Measurements from ENCODE around the gene PTPRT.

Gene PTPRT

GRCh38 chr20:42792052-42792451 lies 397.7 kb downstream of the PTPRT start:
- H3K4me3 ChIP-seq, result no peak overlapping the region
- H3K9ac ChIP-seq (ENCODE audit: insufficient read length), result no peak overlapping the region
- DNase-seq (ENCODE audit: low read depth, low spot score), result no peak
- no peak for TF ChIP-seq EZH2 (IDR thresholded peaks at IDR 0.05)
- TF ChIP-seq POLR2AphosphoS5 (IDR thresholded peaks at IDR 0.05; ENCODE audit: borderline replicate concordance, low read depth, low read length), result no peak
- TF ChIP-seq FOXP2 (optimal IDR thresholded peaks at IDR 0.05; ENCODE audit: control extremely low read depth, extremely low read length, insufficient read depth), result no peak
- no peak overlapping the region for H3K27ac ChIP-seq
- no peaks in the 10 kb centered on the region for H3K9me3 ChIP-seq (ENCODE audit: low read depth, low read length)
- H3K36me3 ChIP-seq (ENCODE audit: insufficient read depth, low read length), result no peaks in the 10 kb centered on the region

- Histone ChIP-seq H3K9me3 (ENCODE audit: low read depth, low read length) (no peaks in the 10 kb centered on the region), H3K36me3 (ENCODE audit: insufficient read depth, low read length) (no peaks in the 10 kb centered on the region), H3K27ac (no peak overlapping the region), H3K4me3 (no peak overlapping the region), H3K9ac (ENCODE audit: insufficient read length) (no peak overlapping the region)
- DNase-seq (ENCODE audit: low read depth, low spot score), result no peak
- no peak for TF ChIP-seq POLR2AphosphoS5 (IDR thresholded peaks at IDR 0.05; ENCODE audit: borderline replicate concordance, low read depth, low read length)
- TF ChIP-seq FOXP2 (optimal IDR thresholded peaks at IDR 0.05; ENCODE audit: control extremely low read depth, extremely low read length, insufficient read depth), result no peak
- no peak for TF ChIP-seq EZH2 (IDR thresholded peaks at IDR 0.05)
Observed at GRCh38 chr20:42790111-42790510, 399.6 kb downstream of the PTPRT start.

- H3K27ac ChIP-seq, result no peak overlapping the region
- no peak overlapping the region for H3K4me3 ChIP-seq
- no peaks in the 10 kb centered on the region for H3K36me3 ChIP-seq (ENCODE audit: insufficient read depth, low read length)
- no peak overlapping the region for H3K9ac ChIP-seq (ENCODE audit: insufficient read length)
- DNase-seq (ENCODE audit: low read depth, low spot score), result no peak
- no peak for TF ChIP-seq EZH2 (IDR thresholded peaks at IDR 0.05)
- no peaks in the 10 kb centered on the region for H3K9me3 ChIP-seq (ENCODE audit: low read depth, low read length)
Observed at GRCh38 chr20:42788707-42789106, 401.0 kb downstream of the PTPRT start.

- no peak overlapping the region for H3K27ac ChIP-seq
- H3K9me3 ChIP-seq (ENCODE audit: low read depth, low read length), result no peaks in the 10 kb centered on the region
- no peaks in the 10 kb centered on the region for H3K36me3 ChIP-seq (ENCODE audit: insufficient read depth, low read length)
- H3K4me3 ChIP-seq, result no peak overlapping the region
- H3K9ac ChIP-seq (ENCODE audit: insufficient read length), result no peak overlapping the region
- no peak for DNase-seq (ENCODE audit: low read depth, low spot score)
- TF ChIP-seq FOXP2 (optimal IDR thresholded peaks at IDR 0.05; ENCODE audit: control extremely low read depth, extremely low read length, insufficient read depth), result no peak
- no peak for TF ChIP-seq EZH2 (IDR thresholded peaks at IDR 0.05)
- TF ChIP-seq POLR2AphosphoS5 (IDR thresholded peaks at IDR 0.05; ENCODE audit: borderline replicate concordance, low read depth, low read length), result no peak
Observed at GRCh38 chr20:42785041-42785440, 404.7 kb downstream of the PTPRT start.

- Histone ChIP-seq H3K9ac (ENCODE audit: insufficient read length) (no peak overlapping the region), H3K27ac (no peak overlapping the region), H3K9me3 (ENCODE audit: low read depth, low read length) (no peaks in the 10 kb centered on the region), H3K4me3 (no peak overlapping the region), H3K36me3 (ENCODE audit: insufficient read depth, low read length) (no peaks in the 10 kb centered on the region)
- TF ChIP-seq FOXP2 (optimal IDR thresholded peaks at IDR 0.05; ENCODE audit: control extremely low read depth, extremely low read length, insufficient read depth) (no peak), EZH2 (IDR thresholded peaks at IDR 0.05) (no peak), POLR2AphosphoS5 (IDR thresholded peaks at IDR 0.05; ENCODE audit: borderline replicate concordance, low read depth, low read length) (no peak)
- DNase-seq (ENCODE audit: low read depth, low spot score), result no peak
Observed at GRCh38 chr20:42779216-42779615, 410.5 kb downstream of the PTPRT start.

GRCh38 chr20:42775866-42776265 lies 413.8 kb downstream of the PTPRT start:
- no peak for DNase-seq (ENCODE audit: low read depth, low spot score)
- TF ChIP-seq EZH2 (IDR thresholded peaks at IDR 0.05) (no peak), FOXP2 (optimal IDR thresholded peaks at IDR 0.05; ENCODE audit: control extremely low read depth, extremely low read length, insufficient read depth) (no peak), POLR2AphosphoS5 (IDR thresholded peaks at IDR 0.05; ENCODE audit: borderline replicate concordance, low read depth, low read length) (no peak)
- H3K27ac ChIP-seq, result no peak overlapping the region

GRCh38 chr20:42775037-42775436 lies 414.7 kb downstream of the PTPRT start:
- DNase-seq (ENCODE audit: low read depth, low spot score), result no peak
- TF ChIP-seq FOXP2 (optimal IDR thresholded peaks at IDR 0.05; ENCODE audit: control extremely low read depth, extremely low read length, insufficient read depth), result no peak
- TF ChIP-seq EZH2 (IDR thresholded peaks at IDR 0.05), result no peak
- no peak for TF ChIP-seq POLR2AphosphoS5 (IDR thresholded peaks at IDR 0.05; ENCODE audit: borderline replicate concordance, low read depth, low read length)
- Histone ChIP-seq H3K9ac (ENCODE audit: insufficient read length) (no peak overlapping the region), H3K9me3 (ENCODE audit: low read depth, low read length) (no peaks in the 10 kb centered on the region), H3K4me3 (no peak overlapping the region), H3K27ac (no peak overlapping the region), H3K36me3 (ENCODE audit: insufficient read depth, low read length) (no peaks in the 10 kb centered on the region)

More at GRCh38 chr20:42775866-42776265, 413.8 kb downstream of the PTPRT start:
- Histone ChIP-seq H3K36me3 (ENCODE audit: insufficient read depth, low read length) (no peaks in the 10 kb centered on the region), H3K9ac (ENCODE audit: insufficient read length) (no peak overlapping the region), H3K4me3 (no peak overlapping the region), H3K9me3 (ENCODE audit: low read depth, low read length) (no peaks in the 10 kb centered on the region)

GRCh38 chr20:42763015-42763414 lies 426.7 kb downstream of the PTPRT start:
- Histone ChIP-seq H3K9me3 (ENCODE audit: low read depth, low read length) (no peaks in the 10 kb centered on the region), H3K36me3 (ENCODE audit: insufficient read depth, low read length) (no peaks in the 10 kb centered on the region), H3K9ac (ENCODE audit: insufficient read length) (no peak overlapping the region), H3K4me3 (no peak overlapping the region), H3K27ac (no peak overlapping the region)
- no peak for TF ChIP-seq FOXP2 (optimal IDR thresholded peaks at IDR 0.05; ENCODE audit: control extremely low read depth, extremely low read length, insufficient read depth)
- no peak for TF ChIP-seq POLR2AphosphoS5 (IDR thresholded peaks at IDR 0.05; ENCODE audit: borderline replicate concordance, low read depth, low read length)
- TF ChIP-seq EZH2 (IDR thresholded peaks at IDR 0.05), result no peak
- no peak for DNase-seq (ENCODE audit: low read depth, low spot score)

GRCh38 chr20:42756991-42757390 lies 432.7 kb downstream of the PTPRT start:
- H3K36me3 ChIP-seq (ENCODE audit: insufficient read depth, low read length), result no peaks in the 10 kb centered on the region
- DNase-seq (ENCODE audit: low read depth, low spot score), result no peak

More at GRCh38 chr20:42756991-42757390, 432.7 kb downstream of the PTPRT start:
- no peak for TF ChIP-seq POLR2AphosphoS5 (IDR thresholded peaks at IDR 0.05; ENCODE audit: borderline replicate concordance, low read depth, low read length)
- no peak for TF ChIP-seq EZH2 (IDR thresholded peaks at IDR 0.05)
- no peak for TF ChIP-seq FOXP2 (optimal IDR thresholded peaks at IDR 0.05; ENCODE audit: control extremely low read depth, extremely low read length, insufficient read depth)
- no peak overlapping the region for H3K4me3 ChIP-seq
- H3K9me3 ChIP-seq (ENCODE audit: low read depth, low read length), result no peaks in the 10 kb centered on the region
- no peak overlapping the region for H3K9ac ChIP-seq (ENCODE audit: insufficient read length)
- no peak overlapping the region for H3K27ac ChIP-seq
